Natural killer cell treated with Interleukin-12 subunit alpha and Interleukin-12 subunit beta and Interleukin-15 and Interleukin-18, amount 100 ng/mL, for 72 hours (primary cell): ENCODE measurements around the gene POLR1D. TPM values are rescaled to one million over a fixed set of nuclear protein-coding genes. Genes with fewer than 3 reads are reported as not detected.

Experiments
- ATAC-seq, 2 donors: fragments of 150-1000 bp; cut with Tn5 transposase in 1 of 2; sonication (Bioruptor Pico), chemical (Tn5 transposase) in 1 of 2; 2 replicates each; pipeline ENCODE4 v1.10.0; 2021
- DNase-seq: peaks from one replicate; pipeline ENCODE4 v3.0.0; 2022; ENCODE audit warnings: low spot score
- H3K27ac Mint-ChIP-seq, 2 donors: 1 replicate in 1 of 2; 2 replicates in 1 of 2; pipeline ENCODE4 v1.8.0; 2022; ENCODE audit warnings: mixed read lengths in 2 of 2, mild to moderate bottlenecking in 1 of 2, moderate library complexity in 1 of 2
- H3K27me3 Mint-ChIP-seq, 2 donors: 1 replicate in 1 of 2; 2 replicates in 1 of 2; pipeline ENCODE4 v1.8.0; 2022; ENCODE audit warnings: mixed read lengths in 2 of 2
- H3K36me3 Mint-ChIP-seq: one replicate; pipeline ENCODE4 v1.8.0; 2022; ENCODE audit warnings: mixed read lengths
- H3K4me1 Mint-ChIP-seq, 2 donors: 1 replicate in 1 of 2; 2 replicates in 1 of 2; pipeline ENCODE4 v1.8.0; 2022; ENCODE audit warnings: low read depth in 2 of 2, mixed read lengths in 2 of 2, mild to moderate bottlenecking in 1 of 2
- H3K4me3 Mint-ChIP-seq: one replicate; pipeline ENCODE4 v1.8.0; 2022; ENCODE audit warnings: mixed read lengths
- H3K9me3 Mint-ChIP-seq: 2 replicates; pipeline ENCODE4 v1.8.0; 2022; ENCODE audit warnings: mixed read lengths
- total RNA-seq, 2 donors: library from RNA; stranded (reverse); gene quantifications; one replicate each; pipeline ENCODE4 v1.2.3, GENCODE V29; 2022

Gene POLR1D
- total RNA-seq, 2 donors from 2014 or later, result 95.2 to 112 TPM

DNA sequence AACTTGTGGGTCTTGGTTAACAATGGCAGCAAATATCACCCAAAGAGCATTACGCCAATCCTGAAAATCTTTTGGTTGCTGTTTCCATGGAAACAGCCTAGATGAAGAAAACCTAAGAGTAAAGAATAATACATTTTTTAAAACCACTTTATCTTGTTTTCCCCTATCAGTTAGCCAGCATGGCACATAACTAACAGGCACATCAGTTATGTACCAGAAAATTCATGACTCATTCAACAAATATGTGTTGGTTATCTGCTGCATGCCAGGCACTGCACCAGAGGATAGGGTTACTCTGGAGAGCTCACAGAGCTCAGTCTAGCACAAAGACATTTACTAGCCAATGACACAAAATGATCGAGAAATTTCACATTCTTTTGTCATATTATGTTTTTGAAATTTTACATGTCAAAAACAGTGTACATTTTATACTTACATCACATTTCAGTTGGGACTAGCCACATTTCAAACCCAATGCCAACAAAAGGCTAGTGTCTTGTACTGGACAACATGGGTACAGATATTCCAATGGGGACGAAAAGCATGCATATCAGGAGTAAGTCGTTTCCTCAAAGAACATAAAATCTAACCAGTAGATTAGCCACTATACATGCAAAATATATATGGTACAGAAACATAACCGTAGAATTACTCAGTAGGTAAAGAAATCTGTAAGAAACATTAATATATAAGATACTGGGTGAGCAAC is 21.7 kb upstream of the POLR1D start:
- peaks cover 11 to 15% of the 10 kb centered on the region in 2 donors for H3K4me1 Mint-ChIP-seq
- no peak for DNase-seq
- H3K27me3 Mint-ChIP-seq, result no peaks in the 10 kb centered on the region
- ATAC-seq, result no peak
- no peaks in the 10 kb centered on the region for H3K36me3 Mint-ChIP-seq
- H3K4me3 Mint-ChIP-seq, result no peak overlapping the region
- no peaks in the 10 kb centered on the region for H3K9me3 Mint-ChIP-seq
- no peak overlapping the region for H3K27ac Mint-ChIP-seq

GRCh38 chr13:27600711-27601110 is 21.0 kb upstream of the POLR1D start:
- H3K4me3 Mint-ChIP-seq, result no peak overlapping the region
- no peaks in the 10 kb centered on the region for H3K9me3 Mint-ChIP-seq
- ATAC-seq (no peak), DNase-seq (no peak)
- no peaks in the 10 kb centered on the region for H3K36me3 Mint-ChIP-seq
- peaks cover 13 to 15% of the 10 kb centered on the region in 2 donors for H3K4me1 Mint-ChIP-seq
- H3K27ac Mint-ChIP-seq, result peak overlapping the region in 1 of 2 donors; percentile 37
- no peaks in the 10 kb centered on the region for H3K27me3 Mint-ChIP-seq

DNA sequence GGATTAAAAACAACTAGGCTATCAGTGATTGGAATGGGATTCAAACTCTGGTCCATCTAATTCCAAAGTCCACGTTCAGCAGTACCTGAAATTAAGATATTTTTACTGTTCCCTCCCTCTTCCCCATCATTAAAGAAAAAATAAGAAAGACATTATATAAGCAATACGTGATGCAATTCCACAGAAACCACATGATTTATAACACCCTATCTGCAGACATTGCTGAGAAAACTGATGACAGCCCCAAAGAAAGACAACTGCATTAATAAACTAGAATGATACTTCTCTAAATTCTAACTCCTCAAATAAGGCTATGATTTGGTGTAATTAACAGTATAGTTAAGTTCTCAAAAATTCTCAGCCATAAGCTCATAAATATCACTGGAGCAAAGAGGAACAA is 20.5 kb upstream of the POLR1D start:
- DNase-seq (no peak), ATAC-seq (no peak)
- H3K4me1 Mint-ChIP-seq, result peaks cover 15 to 17% of the 10 kb centered on the region in 2 donors
- H3K4me3 Mint-ChIP-seq, result no peak overlapping the region
- H3K9me3 Mint-ChIP-seq, result no peaks in the 10 kb centered on the region
- H3K36me3 Mint-ChIP-seq, result no peaks in the 10 kb centered on the region
- peak overlapping the region in 1 of 2 donors; percentile 37 for H3K27ac Mint-ChIP-seq
- H3K27me3 Mint-ChIP-seq, result no peaks in the 10 kb centered on the region

DNA sequence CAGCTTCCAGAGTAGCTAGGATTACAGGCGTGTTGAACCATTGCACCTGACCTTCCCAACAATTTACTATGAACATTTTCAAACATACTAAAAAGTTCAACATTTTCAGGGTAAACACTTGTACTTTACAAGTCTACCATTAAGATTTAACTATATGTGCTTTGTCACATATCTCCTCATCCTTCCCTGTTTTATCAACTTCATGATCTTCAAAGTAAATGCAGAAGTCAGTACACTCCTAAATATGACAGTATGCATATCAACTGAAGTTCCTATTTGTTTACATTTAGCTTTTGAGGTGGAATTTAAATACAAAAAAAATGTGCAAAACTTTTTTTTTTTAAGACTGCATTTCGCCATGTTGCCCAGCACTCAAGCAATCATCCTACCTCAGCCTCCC is 19.9 kb upstream of the POLR1D start:
- Mint-ChIP-seq H3K4me3 (no peak overlapping the region), H3K27me3 (no peaks in the 10 kb centered on the region), H3K4me1 (peaks cover 17% of the 10 kb centered on the region in 2 donors), H3K27ac (no peak overlapping the region), H3K36me3 (no peaks in the 10 kb centered on the region), H3K9me3 (no peaks in the 10 kb centered on the region)
- DNase-seq (no peak), ATAC-seq (no peak)

DNA sequence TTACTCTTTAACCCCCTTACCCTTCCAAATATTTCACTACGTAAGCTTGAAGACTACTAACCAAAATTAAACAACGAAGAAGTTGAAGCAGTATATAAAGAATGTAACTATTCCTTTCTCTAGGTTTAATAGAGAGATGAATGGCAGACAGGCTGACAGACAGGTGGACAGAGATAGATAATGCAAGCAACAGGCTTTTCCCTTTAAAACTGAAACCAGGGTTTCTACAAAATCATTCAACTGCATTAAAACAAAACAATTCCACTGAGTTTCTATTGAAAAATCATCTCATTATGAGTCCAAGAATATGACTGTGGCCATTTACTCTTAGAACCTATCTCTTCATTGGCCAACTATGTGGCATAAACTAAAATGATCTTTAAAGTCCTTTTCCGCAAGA is 16.6 kb upstream of the POLR1D start:
- no peak for ATAC-seq
- H3K4me1 Mint-ChIP-seq, result peaks cover 24 to 25% of the 10 kb centered on the region in 2 donors

GRCh38 chr13:27605610-27606200 is 16.0 kb upstream of the POLR1D start:
- DNase-seq (no peak), ATAC-seq (no peak)
- peaks cover 26 to 28% of the 10 kb centered on the region in 2 donors for H3K4me1 Mint-ChIP-seq
- H3K36me3 Mint-ChIP-seq, result no peaks in the 10 kb centered on the region
- H3K27ac Mint-ChIP-seq, result no peak overlapping the region
- H3K27me3 Mint-ChIP-seq, result no peaks in the 10 kb centered on the region
- no peaks in the 10 kb centered on the region for H3K9me3 Mint-ChIP-seq
- H3K4me3 Mint-ChIP-seq, result no peak overlapping the region

More for the DNA sequence above, 16.6 kb upstream of the POLR1D start:
- Mint-ChIP-seq H3K36me3 (no peaks in the 10 kb centered on the region), H3K27me3 (no peaks in the 10 kb centered on the region), H3K27ac (no peak overlapping the region), H3K9me3 (no peaks in the 10 kb centered on the region), H3K4me3 (no peak overlapping the region)
- no peak for DNase-seq

- ATAC-seq (no peak), DNase-seq (no peak)
- Mint-ChIP-seq H3K27ac (no peak overlapping the region), H3K4me1 (peaks cover 24 to 32% of the 10 kb centered on the region in 2 donors), H3K4me3 (no peak overlapping the region), H3K27me3 (no peaks in the 10 kb centered on the region), H3K36me3 (no peaks in the 10 kb centered on the region), H3K9me3 (no peaks in the 10 kb centered on the region)
These were observed 14.6 kb upstream of the POLR1D start for GRCh38 chr13:27607125-27607524.

GRCh38 chr13:27613628-27614027 is 8.1 kb upstream of the POLR1D start:
- Mint-ChIP-seq H3K27ac (no peak overlapping the region), H3K4me3 (no peak overlapping the region), H3K9me3 (no peaks in the 10 kb centered on the region), H3K27me3 (no peaks in the 10 kb centered on the region), H3K4me1 (peaks cover 27 to 31% of the 10 kb centered on the region in 2 donors), H3K36me3 (no peaks in the 10 kb centered on the region)
- DNase-seq (no peak), ATAC-seq (no peak)

DNA sequence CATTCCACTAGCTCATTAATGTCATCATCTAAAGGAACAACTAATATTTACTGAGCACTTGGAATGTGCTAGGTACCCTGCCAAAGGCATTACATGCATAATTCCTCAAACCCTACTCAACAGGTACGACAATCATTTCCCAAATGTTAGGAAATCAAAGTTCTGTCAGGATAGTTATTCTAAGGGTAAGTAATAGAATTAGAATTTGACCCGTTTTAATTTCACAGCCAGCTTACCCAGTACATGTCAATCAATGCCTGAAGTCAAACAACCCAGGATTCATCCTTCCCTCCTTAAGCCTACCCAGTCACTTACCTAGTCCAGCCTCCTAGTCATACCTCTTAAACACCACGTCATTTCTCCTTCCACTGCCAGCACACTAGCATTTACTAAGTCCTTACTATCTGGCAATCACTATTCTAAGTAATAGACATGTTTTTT is 3.8 kb upstream of the POLR1D start:
- Mint-ChIP-seq H3K27me3 (no peaks in the 10 kb centered on the region), H3K9me3 (no peaks in the 10 kb centered on the region), H3K36me3 (peaks cover 5% of the 10 kb centered on the region), H3K4me1 (peaks cover 25 to 32% of the 10 kb centered on the region in 2 donors), H3K27ac (no peak overlapping the region), H3K4me3 (no peak overlapping the region)
- ATAC-seq (no peak), DNase-seq (no peak)

DNA sequence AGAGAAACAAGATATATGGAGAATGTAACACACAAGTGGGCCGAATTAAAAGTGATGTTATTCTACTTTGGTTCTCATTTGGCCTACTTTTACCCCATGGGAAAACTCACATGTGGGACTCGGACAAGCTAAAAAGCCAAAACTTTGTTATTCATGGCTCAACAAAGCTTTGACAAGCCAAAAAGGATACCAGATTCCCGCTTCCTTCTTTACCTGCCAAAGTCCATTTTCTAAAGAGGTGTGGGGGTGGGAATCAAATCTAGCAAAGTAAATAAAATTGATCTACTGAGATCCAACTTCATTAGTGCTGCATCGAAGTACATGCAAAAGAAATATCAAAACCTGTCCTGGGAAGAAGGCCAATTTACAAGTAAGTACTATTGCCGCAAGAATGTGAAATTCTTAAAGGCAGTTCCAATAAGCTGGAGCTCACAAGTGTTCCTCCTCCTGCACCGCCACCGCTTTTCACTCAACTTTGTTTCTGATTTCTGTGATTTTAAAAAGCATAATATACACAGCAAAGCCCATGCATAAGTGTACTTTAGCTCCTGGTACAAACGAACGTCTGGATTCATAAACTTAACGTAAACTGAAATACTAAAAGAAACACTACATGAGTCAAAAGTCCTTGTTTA is 2.5 kb upstream of the POLR1D start:
- H3K9me3 Mint-ChIP-seq, result no peaks in the 10 kb centered on the region
- no peak for ATAC-seq

DNA sequence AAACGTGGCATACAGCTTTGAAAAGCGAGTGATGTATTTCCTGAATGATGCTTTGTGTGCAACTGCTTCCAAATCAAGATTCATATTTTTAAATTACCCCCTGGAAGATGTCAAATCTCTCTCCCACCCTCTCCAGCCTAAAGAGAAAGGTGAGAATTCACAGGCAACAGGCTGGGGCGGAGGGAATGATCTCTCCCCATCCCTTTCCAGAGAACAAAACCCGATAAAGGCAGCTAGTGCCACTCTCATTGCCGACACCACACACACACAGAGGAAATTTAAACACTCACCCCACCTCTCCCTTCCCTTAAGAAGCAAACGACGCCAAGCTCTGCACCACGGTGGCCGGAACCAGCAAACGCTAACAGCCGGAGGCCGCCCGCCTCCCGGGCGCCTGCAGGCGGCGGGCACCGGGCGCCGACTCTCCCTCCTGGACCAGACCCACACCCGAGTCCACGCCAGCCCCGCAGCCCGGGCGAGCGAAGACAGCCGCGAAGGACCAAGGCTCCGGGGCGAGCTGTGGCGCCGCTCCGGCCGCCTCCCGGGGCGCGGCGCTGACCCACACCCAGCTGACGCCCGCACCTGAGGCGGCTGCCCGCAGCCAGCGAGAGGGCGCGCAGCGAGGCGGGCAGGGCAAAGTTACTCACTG is 1.8 kb upstream of the POLR1D start:
- Mint-ChIP-seq H3K9me3 (no peaks in the 10 kb centered on the region), H3K27me3 (no peaks in the 10 kb centered on the region), H3K27ac (peak overlapping the region; percentile 47 to 87), H3K4me3 (peak overlapping the region; percentile 94), H3K4me1 (peaks cover 32 to 43% of the 10 kb centered on the region in 2 donors), H3K36me3 (peaks cover 12% of the 10 kb centered on the region)
- DNase-seq, result no peak
- peak; percentile 48 to 61 for ATAC-seq

More for the DNA sequence above, 2.5 kb upstream of the POLR1D start:
- H3K4me1 Mint-ChIP-seq, result peaks cover 32 to 42% of the 10 kb centered on the region in 2 donors
- H3K27me3 Mint-ChIP-seq, result no peaks in the 10 kb centered on the region
- H3K27ac Mint-ChIP-seq, result peak overlapping the region; percentile 47 to 87
- H3K36me3 Mint-ChIP-seq, result peaks cover 11% of the 10 kb centered on the region
- no peak for DNase-seq
- H3K4me3 Mint-ChIP-seq, result peak overlapping the region; percentile 94

DNA sequence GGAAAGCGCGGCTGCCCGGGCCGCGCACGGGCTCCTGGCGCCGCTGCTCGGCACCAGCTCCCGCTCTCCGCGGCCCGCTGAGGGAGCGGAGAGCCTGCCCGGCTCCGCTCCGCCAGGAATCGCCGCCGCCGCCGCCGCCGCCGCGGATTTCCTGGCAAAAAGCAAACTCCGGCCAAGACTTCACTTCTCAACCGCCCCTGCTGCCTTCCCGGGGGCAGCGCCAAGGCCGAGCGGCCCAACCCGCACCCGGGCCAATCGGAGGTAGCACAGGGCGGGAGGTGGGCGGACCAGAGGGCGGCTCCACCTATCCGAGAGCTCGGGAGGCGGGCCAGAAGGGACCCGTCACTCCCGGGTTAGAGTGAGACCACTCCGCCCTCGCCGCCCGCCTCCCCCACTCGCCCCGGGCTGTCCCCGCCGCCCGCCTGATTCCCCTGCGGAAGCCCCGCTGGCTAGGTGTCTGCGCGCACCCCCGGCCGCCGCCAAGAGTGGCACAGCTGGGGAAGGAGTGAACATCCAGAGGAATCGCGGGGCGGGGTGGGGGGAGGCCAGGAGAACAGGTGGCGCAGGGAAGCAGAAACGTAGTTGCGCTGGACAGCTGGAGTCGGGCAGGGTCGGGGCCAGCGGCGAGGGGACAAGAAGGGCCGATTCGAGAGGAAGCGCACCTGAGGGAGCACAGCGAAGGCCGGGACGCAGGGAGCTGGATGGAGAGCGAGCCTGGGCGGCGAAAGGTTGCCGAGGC is 1.1 kb upstream of the POLR1D start, which contains the start of gene LNX2:
LNX2 (minus strand) TSS at position 153 of the 739 bp plus-strand sequence. CDS start 38,826 bp downstream, outside the sequence.
- peaks cover 19% of the 10 kb centered on the region for H3K36me3 Mint-ChIP-seq
- no peaks in the 10 kb centered on the region for H3K27me3 Mint-ChIP-seq
- ATAC-seq (peak; percentile 97 to 98), DNase-seq (peak; percentile 98)
- peak within 1 kb of the TSS; percentile 94 for H3K4me3 Mint-ChIP-seq
- peaks cover 37 to 50% of the 10 kb centered on the region in 2 donors for H3K4me1 Mint-ChIP-seq
- peak within 1 kb of the TSS; percentile 73 to 87 for H3K27ac Mint-ChIP-seq
- no peaks in the 10 kb centered on the region for H3K9me3 Mint-ChIP-seq

DNA sequence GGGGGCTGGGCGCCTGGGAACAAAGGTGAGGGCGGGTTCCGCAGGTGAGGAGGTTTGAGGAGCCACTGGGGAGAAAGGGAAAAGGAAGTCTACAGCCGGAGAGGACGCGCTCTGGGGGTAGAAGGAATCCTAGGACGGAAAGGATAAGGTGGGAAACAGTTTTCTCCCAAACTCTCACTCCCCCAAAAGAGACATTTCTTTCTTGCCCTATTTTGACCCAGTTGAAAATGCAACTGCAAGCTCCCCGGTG is 651 bp upstream of the POLR1D start:
- Mint-ChIP-seq H3K27ac (peak overlapping the region; percentile 71 to 73), H3K9me3 (no peaks in the 10 kb centered on the region), H3K4me1 (peaks cover 41 to 55% of the 10 kb centered on the region in 2 donors), H3K4me3 (peak overlapping the region; percentile 94), H3K27me3 (no peaks in the 10 kb centered on the region), H3K36me3 (peaks cover 23% of the 10 kb centered on the region)
- no peak for DNase-seq
- no peak for ATAC-seq
